CD4-positive, alpha-beta T cell treated with Interleukin-1 beta for 1 hour (primary cell): ENCODE results near the gene TCTN3.
A peak's percentile ranks its signal among the peaks of the same experiment; 100 is the strongest.
"Not testable (repeated sequence)": the region's sequence is repeated elsewhere in the genome, so short reads cannot be mapped to it uniquely, and the experiment has no call there.

Source experiments
- DNase-seq, 2 donors: peaks; one replicate each; pipeline ENCODE4 v3.0.0-alpha.2; 2020 to 2022

Gene TCTN3, protein sequence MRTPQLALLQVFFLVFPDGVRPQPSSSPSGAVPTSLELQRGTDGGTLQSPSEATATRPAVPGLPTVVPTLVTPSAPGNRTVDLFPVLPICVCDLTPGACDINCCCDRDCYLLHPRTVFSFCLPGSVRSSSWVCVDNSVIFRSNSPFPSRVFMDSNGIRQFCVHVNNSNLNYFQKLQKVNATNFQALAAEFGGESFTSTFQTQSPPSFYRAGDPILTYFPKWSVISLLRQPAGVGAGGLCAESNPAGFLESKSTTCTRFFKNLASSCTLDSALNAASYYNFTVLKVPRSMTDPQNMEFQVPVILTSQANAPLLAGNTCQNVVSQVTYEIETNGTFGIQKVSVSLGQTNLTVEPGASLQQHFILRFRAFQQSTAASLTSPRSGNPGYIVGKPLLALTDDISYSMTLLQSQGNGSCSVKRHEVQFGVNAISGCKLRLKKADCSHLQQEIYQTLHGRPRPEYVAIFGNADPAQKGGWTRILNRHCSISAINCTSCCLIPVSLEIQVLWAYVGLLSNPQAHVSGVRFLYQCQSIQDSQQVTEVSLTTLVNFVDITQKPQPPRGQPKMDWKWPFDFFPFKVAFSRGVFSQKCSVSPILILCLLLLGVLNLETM

DNA sequence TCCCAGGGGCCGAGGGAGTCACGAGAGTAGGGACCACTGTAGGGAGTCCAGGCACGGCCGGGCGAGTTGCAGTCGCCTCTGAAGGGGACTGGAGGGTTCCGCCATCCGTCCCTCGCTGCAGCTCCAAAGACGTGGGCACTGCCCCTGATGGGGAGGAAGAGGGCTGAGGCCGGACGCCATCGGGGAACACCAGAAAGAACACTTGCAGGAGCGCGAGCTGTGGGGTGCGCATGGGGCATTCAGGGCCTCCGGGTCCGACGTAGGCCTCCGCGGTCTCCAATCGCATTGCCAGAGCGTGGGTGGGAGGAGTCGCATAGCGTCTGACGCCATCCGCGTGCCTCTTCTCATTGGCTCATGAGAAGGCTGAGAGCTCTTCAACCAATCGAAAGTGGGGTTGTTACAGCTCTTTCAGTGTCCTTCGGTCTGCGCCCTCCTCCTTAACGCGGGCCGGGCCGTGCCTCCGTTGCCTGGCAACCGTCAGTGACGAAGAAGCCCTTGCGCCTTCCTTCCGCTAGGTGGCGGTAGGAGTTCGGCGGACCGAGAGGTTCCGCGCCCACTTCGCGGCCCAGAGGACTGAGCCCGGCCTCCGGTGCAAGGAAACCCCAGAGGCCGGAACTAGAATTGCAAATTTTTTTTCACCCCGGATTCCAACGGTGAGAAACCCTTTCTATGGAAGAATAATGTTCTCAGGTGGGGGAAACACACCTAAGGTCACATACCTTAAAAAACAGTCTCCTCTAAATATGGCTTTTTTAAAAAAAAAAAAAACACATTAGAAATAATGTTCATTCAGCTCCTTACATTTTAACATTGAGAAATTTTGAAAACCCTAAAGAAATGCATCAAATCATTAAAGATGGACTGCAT lies at the start of gene TCTN3:
TSS of gene TCTN3 (minus strand) at position 260 of the 867 bp plus-strand sequence. CDS start at position 232, 28 bp downstream.
- peak; percentile 99 for DNase-seq

DNA sequence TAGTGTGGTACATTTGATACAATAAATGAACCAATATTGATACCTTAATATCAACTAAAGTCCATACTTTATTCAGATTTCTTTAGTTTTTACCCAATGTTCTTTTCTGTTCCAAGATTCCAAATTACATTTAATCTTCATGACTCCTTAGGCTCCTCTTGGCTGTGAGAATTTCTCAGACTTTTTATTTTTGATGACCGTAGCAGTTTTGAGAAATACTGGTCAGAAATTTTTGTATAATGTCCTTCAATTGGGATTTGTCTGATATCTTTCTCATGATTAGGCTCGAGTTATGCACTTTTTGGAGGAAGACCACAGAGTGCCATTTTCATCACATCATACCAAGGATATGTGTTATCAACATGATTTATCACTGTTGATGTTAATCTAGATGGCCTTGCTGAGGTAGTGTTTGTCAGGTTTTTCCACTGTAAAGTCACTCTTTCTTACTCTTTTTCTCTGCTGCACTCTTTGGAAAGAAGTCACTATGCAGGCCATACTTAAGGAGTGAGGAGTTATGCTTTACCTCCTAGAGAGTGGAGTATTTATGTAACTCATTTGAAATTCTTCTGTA lies 49.3 kb upstream of the TCTN3 start:
- no peak for DNase-seq

DNA sequence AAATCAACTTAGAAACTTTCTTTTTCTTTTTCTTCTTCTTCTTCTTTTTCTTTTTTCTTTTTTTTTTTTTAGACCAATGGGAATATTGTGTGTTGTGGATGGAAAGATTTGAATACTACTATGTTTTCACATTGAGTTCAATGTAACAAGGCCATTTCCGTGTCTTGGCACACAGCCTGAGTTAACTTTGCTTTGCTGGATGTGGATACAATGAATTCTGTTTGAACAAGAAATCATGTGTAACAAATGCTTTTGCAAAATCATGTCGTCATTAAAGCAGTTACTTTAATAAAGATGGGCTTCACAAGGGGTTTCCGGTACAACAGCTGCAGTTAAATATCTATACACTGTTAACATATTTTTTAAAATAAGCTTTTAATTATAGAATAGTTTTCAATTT lies 48.8 kb upstream of the TCTN3 start:
- no peak for DNase-seq

DNA sequence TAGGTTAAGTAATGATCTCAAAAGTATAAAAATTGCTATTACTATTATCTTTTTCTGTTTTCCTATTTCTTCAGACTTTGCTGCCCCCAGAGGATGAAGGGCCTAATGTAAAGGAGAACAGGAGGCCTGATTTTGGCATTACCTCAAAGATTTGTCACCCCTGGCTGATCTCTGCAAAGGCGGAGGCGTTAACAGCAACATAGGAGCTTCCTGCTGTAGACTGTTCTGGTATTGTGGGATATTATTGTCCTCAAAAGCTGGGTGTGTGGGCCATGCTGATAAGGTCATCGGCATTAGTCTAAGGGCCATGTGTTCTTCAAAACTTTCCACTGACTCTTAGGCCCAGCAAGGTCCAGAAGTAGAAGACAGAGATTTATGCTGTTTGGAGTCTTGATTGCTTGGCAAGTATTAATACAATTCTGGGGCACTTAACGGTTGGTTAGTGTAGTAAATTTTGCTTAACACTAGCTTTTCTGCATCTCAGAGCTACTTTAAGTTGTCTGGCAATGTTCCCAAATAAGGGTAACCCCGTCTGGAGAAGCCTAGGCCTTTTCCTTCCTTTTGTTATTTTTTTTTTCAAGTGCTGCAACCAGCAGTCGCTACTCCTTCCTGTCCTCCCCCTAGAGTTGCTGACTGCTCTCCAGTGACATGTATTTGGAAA lies 48.2 kb upstream of the TCTN3 start:
- peak in 1 of 2 donors; percentile 29 for DNase-seq

DNA sequence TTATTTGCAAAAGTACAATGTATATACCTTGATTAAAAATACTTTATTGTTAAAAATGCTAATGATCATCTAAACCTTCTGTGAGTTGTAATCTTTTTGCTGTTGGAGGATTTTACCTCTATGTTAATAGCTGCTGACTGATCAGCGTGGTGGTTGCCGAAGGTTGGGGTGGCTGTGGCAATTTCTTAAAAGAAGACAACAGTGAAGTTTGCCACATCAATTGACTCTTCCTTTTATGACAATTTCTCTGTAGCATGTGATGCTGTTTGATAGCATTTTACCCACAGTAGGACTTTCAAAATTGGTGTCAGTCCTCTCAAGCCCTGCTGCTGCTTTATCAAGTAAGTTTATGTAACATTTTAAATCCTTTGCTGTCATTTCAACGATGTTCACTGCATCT lies 45.3 kb upstream of the TCTN3 start:
- DNase-seq = no peak

DNA sequence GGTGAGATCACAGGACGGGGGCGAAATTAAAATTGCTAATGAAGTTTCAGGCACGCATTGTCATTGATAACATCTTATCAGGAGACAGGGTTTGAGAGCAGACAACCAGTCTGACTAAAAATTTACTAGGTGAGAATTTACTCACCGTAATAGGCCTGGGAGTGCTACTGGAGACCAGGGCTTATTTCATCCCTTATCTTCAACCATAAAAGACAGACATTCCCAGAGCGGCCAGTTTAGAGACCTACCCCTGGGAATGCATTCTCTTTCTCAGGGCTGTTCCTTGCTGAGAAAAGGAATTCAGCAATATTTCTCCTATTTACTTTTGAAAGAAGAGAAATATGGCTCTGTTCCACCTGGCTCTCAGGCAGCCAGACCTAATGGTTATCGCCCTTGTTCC lies 39.2 kb upstream of the TCTN3 start:
- DNase-seq = not testable (repeated sequence)

DNA sequence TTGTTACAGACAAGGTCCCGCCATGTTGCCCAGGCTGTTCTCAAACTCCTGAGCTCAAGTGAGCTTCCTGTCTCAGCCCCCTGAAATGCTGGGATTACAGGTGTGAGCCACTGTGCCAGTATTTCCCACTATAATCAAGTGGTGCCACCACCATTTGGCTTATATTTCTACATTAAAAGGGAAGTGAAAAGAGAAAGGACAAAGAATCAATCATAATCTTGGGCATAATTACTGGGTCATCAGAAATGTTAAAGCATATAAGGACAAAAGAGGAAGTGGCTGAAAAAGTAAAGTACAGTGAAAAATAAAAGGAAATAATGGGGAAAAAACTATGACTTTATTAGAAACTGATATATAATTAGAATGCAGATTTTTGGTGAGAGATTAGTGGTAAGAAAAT lies 36.5 kb upstream of the TCTN3 start:
- DNase-seq = no peak

DNA sequence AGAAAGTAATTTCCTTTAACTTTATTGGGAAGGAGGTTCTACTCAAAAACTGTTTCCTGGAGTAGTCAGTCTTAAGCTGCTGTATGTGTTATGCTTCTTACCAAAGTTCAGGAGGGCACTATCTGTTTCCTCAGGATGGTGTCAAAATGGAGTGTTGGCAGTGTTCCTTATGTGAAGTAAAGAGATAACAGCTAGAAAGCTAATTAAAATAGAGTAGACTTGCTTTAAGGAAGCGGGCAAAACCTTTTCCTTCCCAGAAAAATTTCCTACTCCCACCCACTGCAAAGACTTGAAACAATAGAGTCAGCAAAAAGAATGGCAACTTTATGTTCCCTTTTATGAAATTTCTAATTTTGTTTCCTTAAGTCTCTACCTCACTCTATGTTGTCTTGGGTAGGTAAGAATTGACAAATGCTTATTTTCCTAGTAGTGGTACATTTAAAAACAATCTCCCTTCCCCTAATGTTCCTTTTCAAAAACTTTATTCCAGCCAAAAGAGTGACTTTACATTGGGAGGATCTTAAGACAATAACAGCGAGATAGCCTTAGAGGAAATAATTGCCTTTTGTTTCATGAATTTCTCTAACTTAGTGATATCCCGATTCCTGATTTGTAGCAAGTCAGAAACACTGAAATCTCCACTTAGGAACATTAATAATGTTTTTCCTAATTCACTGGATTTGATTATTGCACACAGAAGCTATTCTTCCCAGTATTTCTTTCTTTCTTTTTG lies 35.8 kb upstream of the TCTN3 start:
- no peak for DNase-seq

DNA sequence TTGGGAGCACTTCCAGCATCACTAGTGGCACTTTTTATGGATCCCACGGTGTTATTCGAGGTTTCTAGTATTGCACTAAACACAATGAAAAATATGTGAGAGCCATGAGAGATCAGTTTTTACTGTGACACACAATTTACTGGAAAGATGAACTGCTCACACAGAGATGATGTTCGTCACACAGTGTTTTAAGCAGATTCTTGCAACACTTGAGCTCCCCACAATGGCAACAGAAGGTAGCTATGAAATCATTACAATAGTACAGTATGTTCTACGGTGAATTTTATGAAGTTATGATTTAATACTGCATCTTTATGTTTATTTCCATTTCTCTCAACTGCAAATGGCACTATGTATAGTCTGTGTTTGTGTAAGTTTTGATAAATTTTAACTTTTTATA lies 34.8 kb upstream of the TCTN3 start:
- DNase-seq = no peak

DNA sequence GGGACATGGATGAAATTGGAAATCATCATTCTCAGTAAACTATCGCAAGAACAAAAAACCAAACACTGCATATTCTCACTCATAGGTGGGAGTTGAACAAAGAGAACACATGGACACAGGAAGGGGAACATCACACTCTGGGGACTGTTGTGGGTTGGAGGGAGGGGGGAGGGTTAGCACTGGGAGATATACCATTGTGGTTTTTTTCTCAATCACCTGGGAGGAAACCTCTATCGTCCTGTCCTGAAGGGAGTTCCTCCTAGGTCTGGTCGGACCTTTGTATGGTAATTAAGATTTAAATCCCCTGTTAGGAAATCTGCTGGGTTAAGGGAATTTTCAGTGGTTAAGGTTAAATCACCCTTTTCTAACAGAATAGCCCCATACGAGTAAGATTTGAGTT lies 28.8 kb upstream of the TCTN3 start:
- DNase-seq = not testable (repeated sequence)

DNA sequence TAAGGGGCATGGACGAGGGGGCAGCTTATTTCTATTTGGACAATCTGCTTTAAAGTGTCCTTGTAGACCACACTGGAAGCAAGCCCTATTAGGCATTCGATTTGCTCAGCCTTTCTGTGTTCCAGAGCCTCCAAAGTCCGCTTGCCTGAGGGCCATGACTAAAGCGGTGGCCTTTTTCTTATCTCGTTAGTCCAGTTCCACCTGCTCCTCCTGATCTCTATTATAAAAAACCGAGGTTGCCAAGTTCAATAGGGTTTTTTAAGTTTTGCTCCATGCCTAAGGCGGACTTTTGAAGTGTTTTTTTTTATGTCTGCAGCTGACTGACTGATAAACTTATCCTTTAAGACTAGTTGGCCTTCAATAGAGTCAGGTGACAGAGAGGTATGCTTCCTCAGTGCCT lies 27.0 kb upstream of the TCTN3 start:
- DNase-seq = not testable (repeated sequence)

DNA sequence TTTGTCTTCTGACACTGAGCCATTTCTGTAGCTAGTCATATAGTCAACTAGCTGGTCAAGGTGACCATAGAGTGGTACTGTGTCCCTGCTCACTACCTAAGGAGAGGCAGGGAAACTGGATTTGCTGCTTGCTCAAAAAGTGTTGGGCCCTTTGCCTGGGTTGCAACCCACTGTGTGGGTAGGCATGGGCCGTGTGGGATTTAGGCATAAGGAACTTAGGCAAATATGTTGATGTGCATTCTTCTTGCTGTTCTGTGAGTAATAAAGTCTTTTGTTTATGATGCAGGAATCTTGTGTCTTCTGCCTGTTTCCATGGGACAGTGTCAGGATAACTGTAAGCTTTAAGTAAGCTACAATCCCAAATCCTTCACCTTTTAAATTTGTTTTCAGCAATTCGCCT lies 23.1 kb upstream of the TCTN3 start:
- no peak for DNase-seq

DNA sequence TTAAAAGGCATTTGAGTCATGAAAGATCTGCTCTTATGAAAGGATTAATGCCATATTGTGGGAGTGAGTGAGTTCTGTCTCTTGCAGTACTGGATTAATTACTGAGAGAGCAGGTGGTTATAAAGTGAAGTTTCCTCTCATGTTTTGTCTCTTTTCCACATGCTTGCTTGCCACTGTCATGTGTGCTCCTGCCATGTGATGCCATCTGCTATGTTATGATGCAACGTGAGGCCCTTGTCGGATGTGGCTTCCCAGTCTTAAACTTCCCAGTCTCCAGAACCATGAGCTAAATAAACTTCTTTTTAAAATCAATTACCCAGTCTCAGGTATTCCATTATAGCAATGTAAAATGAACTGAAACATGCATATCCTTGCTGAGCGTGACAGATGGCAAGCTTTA lies 22.7 kb upstream of the TCTN3 start:
- DNase-seq = no peak

DNA sequence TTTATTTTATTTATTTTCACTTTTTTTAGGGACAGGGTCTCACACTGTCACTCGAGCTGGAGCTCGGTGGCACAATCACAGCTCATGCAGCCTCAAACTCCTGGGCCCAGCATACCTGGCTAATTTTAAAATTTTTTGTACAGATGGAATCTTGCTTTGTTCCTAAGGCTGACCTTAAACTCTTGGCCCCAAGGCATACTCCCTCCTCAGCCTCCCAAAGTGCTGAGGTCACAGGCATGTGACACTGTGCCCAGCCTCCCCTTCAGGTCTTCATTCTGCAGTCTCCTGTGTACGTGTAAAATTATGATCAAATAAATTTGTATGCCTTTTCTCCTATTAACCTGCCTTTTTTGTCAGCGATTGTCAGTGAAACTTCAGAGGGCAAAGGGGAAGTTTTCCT lies 17.8 kb upstream of the TCTN3 start:
- DNase-seq = no peak

DNA sequence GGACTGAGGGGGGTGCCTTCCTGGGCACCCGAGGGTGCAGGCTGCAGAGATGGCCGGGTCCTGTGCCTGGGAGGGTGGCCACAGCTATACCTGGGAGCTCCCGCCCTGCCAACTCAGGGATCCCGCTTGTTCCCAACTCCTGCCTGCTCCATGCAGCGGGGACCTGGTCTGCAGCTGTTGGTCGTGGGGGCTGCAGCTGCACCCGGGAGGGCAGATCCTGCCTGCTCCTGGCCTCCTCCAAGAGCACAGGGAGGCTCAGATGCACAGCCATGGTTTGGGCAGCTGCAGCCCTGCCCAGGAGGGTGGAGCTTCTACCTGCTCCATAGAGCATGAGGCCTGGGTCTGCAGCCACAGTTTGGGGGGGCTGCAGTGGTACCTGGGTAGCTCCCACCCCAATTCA lies 13.3 kb upstream of the TCTN3 start:
- no peak for DNase-seq

DNA sequence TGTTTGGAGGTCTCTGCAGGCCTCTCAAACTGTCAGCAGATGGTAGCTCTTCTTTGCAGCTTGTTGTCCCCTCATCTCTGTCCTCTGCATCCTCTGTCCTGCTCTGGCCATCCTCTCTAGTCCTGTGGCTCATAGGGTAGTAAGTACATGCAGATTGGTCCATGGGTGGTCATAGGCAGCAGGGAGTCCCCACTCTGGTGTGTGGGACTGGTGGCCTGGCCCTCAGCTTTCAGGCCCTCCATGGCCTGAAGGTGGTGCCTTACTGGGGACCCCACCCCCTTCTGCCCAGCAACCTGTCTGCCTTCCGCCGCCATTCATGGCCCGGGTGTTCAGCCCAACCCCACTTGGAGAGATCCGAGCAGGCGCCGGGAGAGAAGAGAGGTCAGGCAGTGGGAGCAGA lies 12.8 kb upstream of the TCTN3 start:
- DNase-seq = no peak

DNA sequence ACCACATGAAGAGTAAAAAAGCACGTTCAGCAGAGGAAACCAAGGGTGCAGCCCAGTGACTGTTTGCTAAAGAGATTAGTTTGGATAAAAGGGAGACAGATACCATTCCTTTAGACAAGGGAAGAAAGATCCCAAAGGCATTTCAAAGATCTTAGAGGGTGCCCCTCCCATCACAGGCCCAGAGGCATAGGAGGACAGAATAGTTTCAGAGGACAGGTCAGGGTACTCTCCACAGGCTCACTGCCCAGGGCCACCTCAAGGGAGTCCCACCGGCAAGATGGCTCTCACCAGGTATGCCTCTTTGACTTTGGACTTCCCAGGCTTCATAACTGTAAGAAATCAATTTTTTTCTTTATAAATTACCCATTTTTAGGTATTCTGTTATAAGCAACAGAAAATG lies 4.7 kb upstream of the TCTN3 start:
- no peak for DNase-seq

DNA sequence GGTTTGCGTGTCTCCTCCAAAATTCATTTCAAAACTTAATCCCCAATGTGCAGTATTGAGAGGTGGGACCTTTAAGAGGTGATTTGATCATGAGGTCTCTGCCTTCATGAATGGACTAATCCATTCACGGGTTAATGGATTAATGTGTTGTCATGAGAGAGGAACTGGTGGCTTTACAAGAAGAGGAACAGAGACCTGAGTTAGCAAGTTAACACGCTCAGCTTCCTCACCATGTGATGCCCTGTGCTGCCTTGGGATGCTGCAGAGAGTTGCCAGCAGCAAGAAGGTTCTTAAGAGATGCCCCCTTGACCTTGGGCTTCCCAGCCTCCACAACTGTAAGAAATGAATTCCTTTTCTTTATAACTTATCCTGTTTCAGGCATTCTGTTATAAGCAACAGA lies 3.7 kb upstream of the TCTN3 start:
- DNase-seq = peak; percentile 12 to 56

DNA sequence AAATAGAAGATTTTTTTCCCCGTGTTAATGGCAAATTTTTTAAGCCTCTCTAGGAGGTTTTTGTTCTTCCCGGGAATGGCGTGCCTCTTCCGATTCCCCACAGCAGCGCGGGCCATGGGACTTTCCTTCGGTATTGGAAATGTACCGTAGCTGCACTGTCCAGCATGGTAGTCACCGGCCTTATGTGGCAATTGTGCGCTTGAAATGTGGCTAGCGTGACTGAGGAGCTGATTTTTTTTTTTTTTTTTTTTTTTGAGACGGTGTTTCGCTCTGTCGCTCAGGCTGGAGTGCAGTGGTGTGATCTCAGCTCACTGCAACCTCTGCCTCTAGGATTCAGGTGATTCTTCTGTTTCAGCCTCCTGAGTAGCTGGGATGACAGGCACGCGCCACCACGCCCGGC lies 938 bp upstream of the TCTN3 start:
- DNase-seq = no peak

DNA sequence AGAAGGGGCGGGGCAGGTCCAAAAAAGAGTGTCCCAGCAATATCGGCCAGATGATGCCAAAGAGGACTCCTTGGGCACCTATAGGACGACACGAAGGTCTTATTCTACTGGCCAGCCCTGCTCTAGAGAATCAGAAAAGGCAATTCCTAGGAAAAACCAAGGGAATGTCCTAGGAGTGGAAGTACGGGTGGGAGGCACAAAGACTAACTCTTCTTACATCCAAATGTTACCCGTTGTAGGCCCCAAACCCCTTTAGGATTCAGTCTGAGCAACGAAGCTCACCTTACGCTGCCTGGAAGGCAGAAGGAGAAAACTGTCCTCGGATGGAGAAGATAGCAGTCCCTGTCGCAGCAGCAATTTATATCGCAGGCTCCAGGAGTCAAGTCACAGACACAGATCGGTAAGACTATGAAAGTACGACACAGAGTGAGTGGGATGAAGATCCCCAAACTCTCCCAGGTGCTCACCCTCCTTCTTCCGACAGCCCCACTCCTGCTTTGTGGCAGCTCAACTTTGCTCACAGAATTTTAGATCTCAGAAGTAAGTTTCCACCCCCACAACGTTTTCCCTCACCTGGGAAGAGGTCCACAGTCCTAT lies 558 bp downstream of the TCTN3 start:
- DNase-seq = no peak

DNA sequence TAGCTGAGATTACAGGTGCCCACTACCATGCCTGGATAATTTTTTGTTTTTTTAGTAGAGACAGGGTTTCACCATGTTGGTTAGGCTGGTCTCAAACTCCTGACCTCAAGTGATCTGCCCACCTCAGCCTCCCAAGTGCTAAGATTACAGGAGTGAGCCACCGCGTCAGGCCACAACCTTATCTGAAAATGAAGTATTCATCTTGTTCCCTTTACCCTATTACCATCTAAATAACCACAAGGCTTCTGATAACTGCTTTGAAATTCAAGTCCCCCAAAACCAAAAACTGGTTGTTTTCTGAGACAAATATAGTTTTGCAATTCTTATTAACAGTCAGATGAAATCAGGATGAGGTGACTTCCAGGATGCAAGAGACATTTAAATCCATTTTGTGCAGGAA lies 2.4 kb downstream of the TCTN3 start:
- no peak for DNase-seq

DNA sequence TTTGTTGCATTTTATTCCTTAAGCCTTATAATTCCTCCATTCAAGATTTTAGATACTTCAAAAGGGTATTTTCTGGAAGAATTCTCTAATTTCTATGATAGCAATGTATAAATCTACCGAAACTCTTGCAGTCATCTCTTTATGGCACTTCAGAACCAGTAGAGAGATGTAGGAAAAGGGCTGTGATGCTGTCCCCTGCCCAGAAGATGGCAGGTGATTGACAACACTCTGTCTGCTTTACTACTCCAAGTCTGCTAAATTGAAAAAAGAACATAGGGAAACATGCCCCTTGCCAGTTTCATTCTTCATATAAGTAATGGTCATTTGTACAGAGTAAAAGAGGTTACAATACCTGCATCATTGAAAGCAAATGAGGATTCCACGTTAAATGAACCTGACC lies 5.1 kb downstream of the TCTN3 start:
- no peak for DNase-seq
